ENCODE measurements around the gene PLK3. TPM values are rescaled to one million over a fixed set of nuclear protein-coding genes. Genes with fewer than 3 reads are reported as not detected.
A peak's percentile ranks its signal among the peaks of the same experiment; 100 is the strongest.

The PLK3 gene
- total and polyA plus RNA-seq, 4 donors: 16.9 to 78.5 (median 37.0) TPM

DNA sequence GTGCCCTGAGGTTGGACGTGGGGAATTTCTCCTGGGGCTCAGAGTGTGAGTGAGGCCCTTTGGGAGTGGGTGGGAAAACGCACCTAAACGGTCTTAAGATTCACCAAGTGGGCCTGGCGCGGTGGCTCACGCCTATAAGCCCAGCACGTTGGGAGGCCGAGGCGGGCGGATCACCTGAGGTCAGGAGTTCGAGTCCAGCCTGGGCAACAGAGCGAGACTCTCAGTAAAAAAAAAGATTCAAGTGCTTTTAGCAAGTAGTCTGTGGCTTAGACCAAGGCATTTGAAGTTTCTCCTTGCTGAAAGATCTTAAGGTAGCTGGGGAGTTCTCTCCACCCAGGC is 23.5 kb upstream of the PLK3 start:
- ATAC-seq (ENCODE audit: insufficient read depth, low FRiP score): no peak
- peaks cover 0 to 24% (median 13%) of the 10 kb centered on the region in 5 donors for H3K4me1 ChIP-seq (ENCODE audit: control insufficient read depth in 5 of 5, insufficient read depth in 5 of 5, low read length in 5 of 5)
- H3K9ac ChIP-seq (ENCODE audit: insufficient read depth in 1 of 2, low read length in 2 of 2): peak overlapping the region; percentile 86 to 93
- no peaks in the 10 kb centered on the region for H3K27me3 ChIP-seq (ENCODE audit: control insufficient read depth in 3 of 3, insufficient read depth in 3 of 3, low read length in 2 of 3)
- H3K36me3 ChIP-seq (ENCODE audit: control insufficient read depth in 4 of 4, insufficient read depth in 4 of 4, low read length in 4 of 4): peaks cover 12 to 36% (median 30%) of the 10 kb centered on the region in 4 donors
- H3K9me3 ChIP-seq (ENCODE audit: control insufficient read depth in 4 of 4, insufficient read depth in 3 of 4, low read length in 3 of 4): no peaks in the 10 kb centered on the region
- DNase-seq: no peak
- 52 to 56% methylated on average over 12 of the region's 12 CpGs for WGBS, 2 donors
- peak overlapping the region in 1 of 2 donors; percentile 97 for H3K27ac ChIP-seq (ENCODE audit: low read depth in 1 of 2, low read length in 1 of 2)
- peak overlapping the region; percentile 94 for H3K4me3 ChIP-seq
- TF ChIP-seq, protein P1, sequence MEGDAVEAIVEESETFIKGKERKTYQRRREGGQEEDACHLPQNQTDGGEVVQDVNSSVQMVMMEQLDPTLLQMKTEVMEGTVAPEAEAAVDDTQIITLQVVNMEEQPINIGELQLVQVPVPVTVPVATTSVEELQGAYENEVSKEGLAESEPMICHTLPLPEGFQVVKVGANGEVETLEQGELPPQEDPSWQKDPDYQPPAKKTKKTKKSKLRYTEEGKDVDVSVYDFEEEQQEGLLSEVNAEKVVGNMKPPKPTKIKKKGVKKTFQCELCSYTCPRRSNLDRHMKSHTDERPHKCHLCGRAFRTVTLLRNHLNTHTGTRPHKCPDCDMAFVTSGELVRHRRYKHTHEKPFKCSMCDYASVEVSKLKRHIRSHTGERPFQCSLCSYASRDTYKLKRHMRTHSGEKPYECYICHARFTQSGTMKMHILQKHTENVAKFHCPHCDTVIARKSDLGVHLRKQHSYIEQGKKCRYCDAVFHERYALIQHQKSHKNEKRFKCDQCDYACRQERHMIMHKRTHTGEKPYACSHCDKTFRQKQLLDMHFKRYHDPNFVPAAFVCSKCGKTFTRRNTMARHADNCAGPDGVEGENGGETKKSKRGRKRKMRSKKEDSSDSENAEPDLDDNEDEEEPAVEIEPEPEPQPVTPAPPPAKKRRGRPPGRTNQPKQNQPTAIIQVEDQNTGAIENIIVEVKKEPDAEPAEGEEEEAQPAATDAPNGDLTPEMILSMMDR (IDR thresholded peaks at IDR 0.05; ENCODE audit: control extremely low read depth, extremely low read depth): no peak

- H3K9ac ChIP-seq (ENCODE audit: insufficient read depth in 1 of 2, low read length in 2 of 2): no peak overlapping the region
Observed at GRCh38 chr1:44777547-44777946, 22.6 kb upstream of the PLK3 start.

DNA sequence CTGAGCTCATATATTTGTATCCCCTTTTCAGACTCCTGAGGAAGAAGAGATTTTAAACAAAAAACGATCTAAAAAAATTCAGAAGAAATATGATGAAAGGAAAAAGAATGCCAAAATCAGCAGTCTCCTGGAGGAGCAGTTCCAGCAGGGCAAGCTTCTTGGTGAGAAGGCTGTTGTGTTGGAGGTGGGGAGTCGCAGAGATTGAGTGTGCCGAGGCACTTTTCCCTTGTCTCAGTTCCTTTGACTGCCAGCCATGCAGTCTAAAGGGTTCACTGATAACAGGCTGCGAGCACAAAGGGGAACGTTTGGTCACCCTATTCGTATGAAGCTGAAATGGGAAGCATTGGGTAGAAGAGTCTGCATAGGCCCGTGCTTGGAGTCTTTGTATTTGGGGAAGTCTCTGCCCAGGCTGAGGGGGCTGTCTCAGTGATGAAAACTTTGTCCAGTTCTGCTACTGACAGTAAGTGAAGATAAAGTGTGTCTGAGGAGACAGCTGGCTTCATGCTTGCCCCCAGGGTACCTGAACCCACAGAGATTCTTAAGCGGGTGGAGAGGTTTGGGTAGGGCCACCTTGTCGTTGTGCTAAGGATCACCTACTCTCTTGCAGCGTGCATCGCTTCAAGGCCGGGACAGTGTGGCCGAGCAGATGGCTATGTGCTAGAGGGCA is 22.1 kb upstream of the PLK3 start:
- WGBS, 2 donors: 68 to 72% methylated on average over 13 of the region's 13 CpGs
- peaks cover 0 to 25% (median 13%) of the 10 kb centered on the region in 5 donors for H3K4me1 ChIP-seq (ENCODE audit: control insufficient read depth in 5 of 5, insufficient read depth in 5 of 5, low read length in 5 of 5)
- H3K36me3 ChIP-seq (ENCODE audit: control insufficient read depth in 4 of 4, insufficient read depth in 4 of 4, low read length in 4 of 4): peaks cover 12 to 36% (median 30%) of the 10 kb centered on the region in 4 donors
- no peaks in the 10 kb centered on the region for H3K9me3 ChIP-seq (ENCODE audit: control insufficient read depth in 4 of 4, insufficient read depth in 3 of 4, low read length in 3 of 4)
- H3K27me3 ChIP-seq (ENCODE audit: control insufficient read depth in 3 of 3, insufficient read depth in 3 of 3, low read length in 2 of 3): no peaks in the 10 kb centered on the region
- DNase-seq: no peak
- TF ChIP-seq, protein P1 (IDR thresholded peaks at IDR 0.05; ENCODE audit: control extremely low read depth, extremely low read depth): no peak
- no peak overlapping the region for H3K4me3 ChIP-seq
- no peak for ATAC-seq (ENCODE audit: insufficient read depth, low FRiP score)
- H3K27ac ChIP-seq (ENCODE audit: low read depth in 1 of 2, low read length in 1 of 2): no peak overlapping the region
- no peak overlapping the region for H3K9ac ChIP-seq (ENCODE audit: insufficient read depth in 1 of 2, low read length in 2 of 2)

More at GRCh38 chr1:44777547-44777946, 22.6 kb upstream of the PLK3 start:
- 86 to 88% methylated on average over 14 of the region's 14 CpGs for WGBS, 2 donors
- no peaks in the 10 kb centered on the region for H3K9me3 ChIP-seq (ENCODE audit: control insufficient read depth in 4 of 4, insufficient read depth in 3 of 4, low read length in 3 of 4)
- no peaks in the 10 kb centered on the region for H3K27me3 ChIP-seq (ENCODE audit: control insufficient read depth in 3 of 3, insufficient read depth in 3 of 3, low read length in 2 of 3)
- no peak overlapping the region for H3K27ac ChIP-seq (ENCODE audit: low read depth in 1 of 2, low read length in 1 of 2)
- H3K4me3 ChIP-seq: no peak overlapping the region
- no peak for ATAC-seq (ENCODE audit: insufficient read depth, low FRiP score)
- DNase-seq: no peak
- H3K4me1 ChIP-seq (ENCODE audit: control insufficient read depth in 5 of 5, insufficient read depth in 5 of 5, low read length in 5 of 5): peaks cover 0 to 24% (median 13%) of the 10 kb centered on the region in 5 donors
- H3K36me3 ChIP-seq (ENCODE audit: control insufficient read depth in 4 of 4, insufficient read depth in 4 of 4, low read length in 4 of 4): peaks cover 12 to 36% (median 30%) of the 10 kb centered on the region in 4 donors
- TF ChIP-seq, protein P1 (IDR thresholded peaks at IDR 0.05; ENCODE audit: control extremely low read depth, extremely low read depth): no peak
